Endothelial cell of umbilical vein (primary cell): ENCODE measurements around the gene FAM120A. TPM values are rescaled to one million over a fixed set of nuclear protein-coding genes. Genes with fewer than 3 reads are reported as not detected.

Source experiments
- BruUV-seq: library from RNA; stranded (reverse); fragments of 400-500 nt; replicated peaks from 2 replicates; lab custom pipeline; 2021; lab: Mats Ljungman, UMichigan
- CTCF ChIA-PET: fragments of 300-600, 350-600 bp; sonication (Branson Sonifier 250); formaldehyde crosslinking; loops from one replicate; lab custom pipeline; 2021; ENCODE audit warnings: antibody characterized with exemption, inconsistent platforms; lab: Charles Lee
- POLR2A ChIA-PET: fragments of 300-600, 350-600 bp; sonication (Branson Sonifier 250); formaldehyde crosslinking; loops from one replicate; lab custom pipeline; 2021; ENCODE audit warnings: antibody characterized with exemption, inconsistent platforms; lab: Charles Lee
- DNase-seq: peaks from one replicate; pipeline ENCODE4 v3.0.0-alpha.2; 2011; ENCODE audit warnings: low read depth, low spot score
- FAIRE-seq: peaks from 2 replicates; lab custom pipeline; 2011; peaks lifted over from hg19 to GRCh38; lab: Jason Lieb, UNC
- H2AFZ ChIP-seq: 2 replicates; pipeline ENCODE4 v1.6.0; 2012; ENCODE audit warnings: low read depth, low read length, control low read depth, inconsistent platforms
- H3K27ac ChIP-seq: 2 replicates; pipeline ENCODE4 v1.5.1; 2011; ENCODE audit warnings: low read depth, mild to moderate bottlenecking, control low read depth, low read length, moderate library complexity; ENCODE audit not compliant: insufficient read depth
- H3K27me3 ChIP-seq, 2 experiments: 2 replicates each; pipeline versions ENCODE4 v1.6.0 to v1.6.1; 2011; ENCODE audit warnings: low read length in 2 of 2, mixed read lengths in 1 of 2; ENCODE audit not compliant: control insufficient read depth in 2 of 2, insufficient read depth in 2 of 2
- H3K36me3 ChIP-seq, 2 experiments: 2 replicates in 1 of 2; 3 replicates in 1 of 2; pipeline ENCODE4 v1.5.1; 2011; ENCODE audit warnings: low read length in 2 of 2, mild to moderate bottlenecking in 1 of 2, moderate library complexity in 1 of 2; ENCODE audit not compliant: control insufficient read depth in 2 of 2, insufficient read depth in 2 of 2; ENCODE audit errors: extremely low read depth in 1 of 2
- H3K4me1 ChIP-seq: 3 replicates; pipeline ENCODE4 v1.5.1; 2011; ENCODE audit warnings: mild to moderate bottlenecking, low read length; ENCODE audit not compliant: control insufficient read depth, insufficient read depth; ENCODE audit errors: extremely low read depth
- H3K4me2 ChIP-seq: 2 replicates; pipeline ENCODE4 v1.6.1; 2011; ENCODE audit warnings: low read length, control low read depth, mixed read lengths; ENCODE audit not compliant: insufficient read depth
- H3K4me3 ChIP-seq, 3 experiments: fragments of 200-600 bp in 1 of 3; sonication (generic), shearing (Covaris generic) in 1 of 3; replicated peaks in 1 of 3; 2 replicates each; pipeline ENCODE4 v1.5.1; 2011 to 2016; ENCODE audit warnings: control low read depth in 3 of 3, low read length in 3 of 3, mild to moderate bottlenecking in 2 of 3, inconsistent platforms in 1 of 3, low read depth in 1 of 3, moderate library complexity in 1 of 3; ENCODE audit not compliant: insufficient read depth in 1 of 3
- H3K79me2 ChIP-seq: 2 replicates; pipeline ENCODE4 v1.6.0; 2012; ENCODE audit warnings: low read length, inconsistent platforms; ENCODE audit not compliant: control insufficient read depth, insufficient read depth
- H3K9ac ChIP-seq: replicated peaks from 2 replicates; pipeline ENCODE3; 2011; ENCODE audit warnings: low read length, control low read depth; ENCODE audit not compliant: insufficient read depth; ENCODE audit errors: extremely low read depth
- H3K9me1 ChIP-seq: replicated peaks from 3 replicates; pipeline ENCODE4 v1.6.0; 2011; ENCODE audit warnings: mild to moderate bottlenecking, low read length; ENCODE audit not compliant: control insufficient read depth, insufficient read depth; ENCODE audit errors: extremely low read depth
- H3K9me3 ChIP-seq: replicated peaks from 2 replicates; pipeline ENCODE4 v1.5.1; 2012; ENCODE audit warnings: low read length, inconsistent platforms; ENCODE audit not compliant: control insufficient read depth, insufficient read depth
- H4K20me1 ChIP-seq: replicated peaks from 2 replicates; pipeline ENCODE3; 2011; ENCODE audit warnings: mild to moderate bottlenecking, low read length; ENCODE audit not compliant: control insufficient read depth, insufficient read depth; ENCODE audit errors: extremely low read depth
- CTCF ChIP-seq, 2 donors: IDR thresholded peaks; 1 replicate in 1 of 2; 2 replicates in 1 of 2; pipeline ENCODE4 v1.5.1; 2011; ENCODE audit warnings: low read length in 2 of 2, mild to moderate bottlenecking in 2 of 2, moderate library complexity in 2 of 2, control low read depth in 1 of 2, inconsistent platforms in 1 of 2, low read depth in 1 of 2; ENCODE audit not compliant: insufficient read depth in 1 of 2; ENCODE audit errors: extremely low read depth in 1 of 2
- EZH2 ChIP-seq: IDR thresholded peaks from 2 replicates; pipeline ENCODE4 v1.6.1; 2012; ENCODE audit warnings: borderline replicate concordance, low read depth, mild to moderate bottlenecking, moderate library complexity, low read length, inconsistent platforms; ENCODE audit not compliant: severe bottlenecking
- FOS ChIP-seq: IDR thresholded peaks from 2 replicates; pipeline ENCODE4 v1.6.1; 2011; ENCODE audit warnings: mild to moderate bottlenecking, low read length, moderate library complexity, borderline replicate concordance; ENCODE audit not compliant: insufficient read depth
- GATA2 ChIP-seq: IDR thresholded peaks from 2 replicates; pipeline ENCODE4 v1.7.0; 2011; ENCODE audit warnings: low read depth, mild to moderate bottlenecking, moderate library complexity, mixed read lengths, low read length; ENCODE audit not compliant: insufficient read length, insufficient read depth
- JUN ChIP-seq: IDR thresholded peaks from 2 replicates; pipeline ENCODE4 v1.6.1; 2011; ENCODE audit warnings: borderline replicate concordance, low read depth; ENCODE audit not compliant: insufficient read length, insufficient read depth
- MAX ChIP-seq: IDR thresholded peaks from 2 replicates; pipeline ENCODE4 v1.6.1; 2011; ENCODE audit not compliant: insufficient read depth, insufficient read length
- MYC ChIP-seq: IDR thresholded peaks from one replicate; pipeline ENCODE4 v1.6.1; 2011; ENCODE audit warnings: mild to moderate bottlenecking, low read depth, low read length
- POLR2A ChIP-seq: IDR thresholded peaks from 2 replicates; pipeline ENCODE4 v1.6.1; 2012; ENCODE audit warnings: low read depth, mild to moderate bottlenecking, control low read depth, low read length
- POLR2AphosphoS5 ChIP-seq: IDR thresholded peaks from 2 replicates; pipeline ENCODE4 v1.6.1; 2012; ENCODE audit warnings: low read depth, mild to moderate bottlenecking, control low read depth, low read length, moderate library complexity; ENCODE audit not compliant: insufficient read depth
- dilution Hi-C: fragments of 300-500 bp; cut with MboI; formaldehyde crosslinking; loops from one replicate; pipeline ENCODE4 v1.15.0; 2019; ENCODE audit warnings: low sequenced_read_pairs; ENCODE audit not compliant: extremely low pct_ligation_motif_present
- intact Hi-C: fragments of 100-400 bp; cut with micrococcal nuclease; formaldehyde crosslinking; loops from one replicate; pipeline ENCODE4 v1.10.0; 2022
- polyA plus RNA-seq, 4 experiments: library from polyadenylated mRNA; depleted of rRNA in 3 of 4; stranded (reverse) in 3 of 4; unstranded in 1 of 4; fragments of >200 nt; gene quantifications; 2 replicates each; pipeline versions ENCODE4 v1.2.1 to v1.2.3, GENCODE V29; 2011 to 2012; ENCODE audit warnings: missing spikeins in 1 of 4
- total RNA-seq: library from RNA; stranded (reverse); gene quantifications from 2 replicates; pipeline ENCODE4 v1.2.3, GENCODE V29; 2021

Gene FAM120A
- total and polyA plus RNA-seq, 2 donors (not counting 3 experiments of a cell fraction or from before 2014, with no cell fraction given): 66.8 to 126 TPM

GRCh38 chr9:93525476-93525875, 74.0 kb downstream of the FAM120A start:
- Histone ChIP-seq H3K4me1 (no peaks in the 10 kb centered on the region), H4K20me1 (peaks cover 2% of the 10 kb centered on the region), H2AFZ (no peak overlapping the region), H3K79me2 (peaks cover 46% of the 10 kb centered on the region), H3K36me3 (peaks cover 15 to 23% of the 10 kb centered on the region in 2 experiments), H3K4me3 (no peak overlapping the region), H3K27ac (no peak overlapping the region), H3K27me3 (no peaks in the 10 kb centered on the region), H3K9ac (no peak overlapping the region), H3K4me2 (no peak overlapping the region), H3K9me1 (no peaks in the 10 kb centered on the region), H3K9me3 (no peaks in the 10 kb centered on the region)
- dilution Hi-C loops (no loop called here), intact Hi-C loops (no loop called here)
- no TSS peak for BruUV-seq
- FAIRE-seq (no peak), DNase-seq (no peak)
- no peak for TF ChIP-seq CTCF (IDR thresholded peaks at IDR 0.05; ENCODE audit: extremely low read depth in 1 of 2, insufficient read depth in 1 of 2, low read depth in 1 of 2, low read length in 2 of 2)
- no peak for TF ChIP-seq JUN
- TF ChIP-seq POLR2A: no peak
- no peak for TF ChIP-seq MYC
- no peak for TF ChIP-seq EZH2
- TF ChIP-seq GATA2: no peak
- TF ChIP-seq POLR2AphosphoS5: no peak
- no peak for TF ChIP-seq FOS
- no peak for TF ChIP-seq MAX
- ChIA-PET CTCF (no interaction called here), POLR2A (no interaction called here)
